Spleen (tissue), 7 donors: Measurements from ENCODE around the gene FXYD3.

Experiments used
- CTCF ChIP-seq, 11 experiments: fragments of 200-600 bp in 7 of 11; fragments of 450-650 bp in 4 of 11; sonication (generic) in 4 of 11; IDR thresholded peaks in 8 of 11; conservative IDR thresholded peaks in 3 of 11; 1 replicate in 7 of 11; 2 replicates in 4 of 11; pipeline versions ENCODE4 v1.4.0 to v1.8.0; 2016 to 2021; ENCODE audit warnings: antibody characterized with exemption in 11 of 11, inconsistent platforms in 4 of 11, mild to moderate bottlenecking in 1 of 11
- POLR2AphosphoS5 ChIP-seq, 3 donors: sonication (generic); formaldehyde crosslinking; IDR thresholded peaks; one replicate each; pipeline ENCODE4 v1.5.1; 2017; ENCODE audit warnings: antibody characterized with exemption in 3 of 3
- donor health status: DM: no; HTN: no; CAD: no; lungs with moderate emphysema.
- donor health status: DM: no; HTN: no; CAD: no.
- donor health status: DM: no; HTN: no; CAD: no.

- TF ChIP-seq CTCF (IDR thresholded peaks at IDR 0.05 in 8 of 11, conservative IDR thresholded peaks at IDR 0.05 in 3 of 11) (no peak), POLR2AphosphoS5 (IDR thresholded peaks at IDR 0.05) (no peak)
Measured at GRCh38 chr19:35134601-35135242, 19.1 kb downstream of the FXYD3 start, which contains the start of gene LGI4.
